Psoas muscle (tissue), 8 donors: ENCODE measurements around the gene GJB5. TPM values are rescaled to one million over a fixed set of nuclear protein-coding genes. Genes with fewer than 3 reads are reported as not detected.

Source experiments
- ATAC-seq, 4 donors: fragments of 200-7000 bp; cut with Tn5 transposase; one replicate each; pipeline ENCODE4 v1.9.1; 2020; ENCODE audit warnings: moderate library complexity in 3 of 4, mild to moderate bottlenecking in 2 of 4
- DNase-seq, 2 donors: peaks; one replicate each; pipeline ENCODE4 v3.0.0-alpha.2; 2020
- H3K27ac ChIP-seq: fragments of 200-600 bp; one replicate; pipeline ENCODE4 v1.8.0; 2022
- H3K27me3 ChIP-seq, 3 donors: fragments of 200-600 bp in 1 of 3; one replicate each; pipeline versions ENCODE4 v1.6.1 to v1.8.0; 2013 to 2022; ENCODE audit warnings: low read length in 2 of 3, mild to moderate bottlenecking in 2 of 3, moderate library complexity in 1 of 3; ENCODE audit not compliant: insufficient read depth in 3 of 3
- H3K36me3 ChIP-seq, 2 donors: fragments of 200-600 bp in 1 of 2; one replicate each; pipeline versions ENCODE4 v1.6.1 to v1.8.0; 2013 to 2022; ENCODE audit warnings: low read depth in 1 of 2, mild to moderate bottlenecking in 1 of 2, moderate library complexity in 1 of 2; ENCODE audit not compliant: insufficient read depth in 1 of 2
- H3K4me1 ChIP-seq: fragments of 200-600 bp; one replicate; pipeline ENCODE4 v1.8.0; 2022
- H3K4me3 ChIP-seq: fragments of 200-600 bp; one replicate; pipeline ENCODE4 v1.8.0; 2022; ENCODE audit warnings: mild to moderate bottlenecking
- H3K9me3 ChIP-seq: fragments of 200-600 bp; one replicate; pipeline ENCODE4 v1.8.0; 2022
- CTCF ChIP-seq: fragments of 200-600 bp; IDR thresholded peaks from one replicate; pipeline ENCODE4 v1.8.0; 2022; ENCODE audit warnings: antibody characterized with exemption
- WGBS, 3 donors: extraction: QIAGEN DNeasy Blood & Tissue Kit; methylation state at CpG; one replicate each; pipeline versions ENCODE4 v1.1.6 to v1.1.7; 2013; 5-methylcytosine and 5-hydroxymethylcytosine counted together
- intact Hi-C, 2 donors: fragments of 100-400 bp; cut with DNase I; formaldehyde crosslinking; loops; one replicate each; pipeline versions ENCODE4 v1.11.0 to v1.14.2; 2022
- polyA plus RNA-seq, 3 donors: library from polyadenylated mRNA; stranded (reverse); fragments of 200-250 nt; gene quantifications; one replicate each; pipeline ENCODE4 v1.2.3, GENCODE V29; 2013
- total RNA-seq, 4 donors: library from RNA; stranded (reverse); fragmentation: NEBNext Ultra II Directional in 2 of 4; extraction: Animal tissue kit (Norgen Biotek cat#: 25700) in 2 of 4; gene quantifications; one replicate each; pipeline versions ENCODE4 v1.2.1 to v1.2.4, GENCODE V29; 2021 to 2023
- donor health status: healthy with polysubstance abuse.
- donor health status: DM: no; HTN: no; CAD: no; lungs with moderate emphysema.
- donor health status: Bipolar disorder and iron deficiency.
- donor health status: healthy.
- donor health status: DM: yes; HTN: yes; CAD: no.
- donor health status: DM: no; HTN: no; CAD: no.
- donor health status: DM: no; HTN: no; CAD: no.
- donor health status: DM: yes; HTN: yes; CAD: no.

GJB5 gene
- total and polyA plus RNA-seq, 7 donors, result 0.03 TPM; not detected in 6

GRCh38 chr1:34743775-34744174 lies 11.1 kb upstream of the GJB5 start:
- Histone ChIP-seq H3K9me3 (no peaks in the 10 kb centered on the region), H3K4me1 (no peaks in the 10 kb centered on the region), H3K4me3 (no peak overlapping the region), H3K36me3 (no peaks in the 10 kb centered on the region), H3K27ac (no peak overlapping the region), H3K27me3 (peaks cover 0 to 21% (median 0%) of the 10 kb centered on the region in 3 donors)
- WGBS, 3 donors, result 73 to 83% (median 77%) methylated on average over 6 of the region's 6 CpGs
- TF ChIP-seq CTCF, result no peak
- no peak for DNase-seq
- intact Hi-C loops, result loop anchor here (5.0 kb wide), 3 partner anchors 281 to 1111 kb away; no protein-coding TSS in a partner anchor
- no peak for ATAC-seq

- no peak for DNase-seq
- intact Hi-C loops, result loop anchor here (5.0 kb wide), 3 partner anchors 283 to 1113 kb away; no protein-coding TSS in a partner anchor
- Histone ChIP-seq H3K36me3 (no peaks in the 10 kb centered on the region), H3K4me1 (no peaks in the 10 kb centered on the region), H3K27me3 (peaks cover 0 to 13% (median 0%) of the 10 kb centered on the region in 3 donors), H3K9me3 (no peaks in the 10 kb centered on the region), H3K4me3 (no peak overlapping the region), H3K27ac (no peak overlapping the region)
- TF ChIP-seq CTCF, result no peak
- 72 to 83% (median 76%) methylated on average over 3 of the region's 3 CpGs for WGBS, 3 donors
- no peak for ATAC-seq
Measured at GRCh38 chr1:34744851-34745250, 10.0 kb upstream of the GJB5 start.

GRCh38 chr1:34745666-34746065 lies 9.2 kb upstream of the GJB5 start:
- Histone ChIP-seq H3K4me3 (no peak overlapping the region), H3K27ac (no peak overlapping the region), H3K9me3 (no peaks in the 10 kb centered on the region), H3K36me3 (no peaks in the 10 kb centered on the region), H3K27me3 (peaks cover 0 to 13% (median 0%) of the 10 kb centered on the region in 3 donors), H3K4me1 (no peaks in the 10 kb centered on the region)
- no peak for TF ChIP-seq CTCF
- 69 to 89% (median 83%) methylated on average over 5 of the region's 5 CpGs for WGBS, 3 donors
- intact Hi-C loops, result no loop called here
- ATAC-seq (no peak), DNase-seq (no peak)

- intact Hi-C loops, result no loop called here
- H3K27me3 ChIP-seq, result peaks cover 0 to 13% (median 0%) of the 10 kb centered on the region in 3 donors
- H3K9me3 ChIP-seq, result no peaks in the 10 kb centered on the region
- H3K4me3 ChIP-seq, result no peak overlapping the region
- DNase-seq, result no peak
- no peak overlapping the region for H3K27ac ChIP-seq
- no peak for ATAC-seq
- no peaks in the 10 kb centered on the region for H3K4me1 ChIP-seq
- H3K36me3 ChIP-seq, result no peaks in the 10 kb centered on the region
- 81 to 84% (median 81%) methylated on average over 4 of the region's 4 CpGs for WGBS, 3 donors
- TF ChIP-seq CTCF, result no peak
Measured at GRCh38 chr1:34746101-34746500, 8.7 kb upstream of the GJB5 start.
